Activated T-helper 2 cell treated with anti-CD3 and anti-CD28 coated beads, Interferon-gamma antibody, Interleukin-2, Interleukin-4, amounts not matched to agents 10 μg/mL and 5 μg/mL and 100 μg/mL, durations not matched to agents 14 hours and 24 hours and 36 hours (primary cell): Measurements from ENCODE around the gene CTSF. TPM values are rescaled to one million over a fixed set of nuclear protein-coding genes. Genes with fewer than 3 reads are reported as not detected.
"Not testable (repeated sequence)": the region's sequence is repeated elsewhere in the genome, so short reads cannot be mapped to it uniquely, and the experiment has no call there.

Source experiments
- DNase-seq: peaks from one replicate; pipeline ENCODE4 v3.0.0; 2021; ENCODE audit warnings: low spot score
- H3K27ac Mint-ChIP-seq: one replicate; pipeline ENCODE4 v1.8.0; 2021; ENCODE audit warnings: mixed read lengths
- H3K27me3 Mint-ChIP-seq: one replicate; pipeline ENCODE4 v1.8.0; 2021; ENCODE audit warnings: low read depth, mixed read lengths
- H3K36me3 Mint-ChIP-seq: one replicate; pipeline ENCODE4 v1.8.0; 2021; ENCODE audit warnings: low read depth, mixed read lengths
- H3K4me1 Mint-ChIP-seq: one replicate; pipeline ENCODE4 v1.8.0; 2021; ENCODE audit warnings: low read depth, mixed read lengths
- H3K4me3 Mint-ChIP-seq: one replicate; pipeline ENCODE4 v1.8.0; 2021; ENCODE audit warnings: low read depth, mild to moderate bottlenecking, moderate library complexity, mixed read lengths
- H3K9me3 Mint-ChIP-seq: one replicate; pipeline ENCODE4 v1.8.0; 2021; ENCODE audit warnings: mixed read lengths
- intact Hi-C: fragments of 100-400 bp; cut with micrococcal nuclease; formaldehyde crosslinking; loops from one replicate; pipeline ENCODE4 v1.15.1; 2023
- total RNA-seq: library from RNA; stranded (reverse); gene quantifications from 2 replicates; pipeline ENCODE4 v1.2.3, GENCODE V29; 2022

Gene CTSF
- 0.73 and 0.85 TPM in 2 replicates for total RNA-seq

- Mint-ChIP-seq H3K9me3 (no peaks in the 10 kb centered on the region), H3K4me3 (peak within 1 kb of the TSS; percentile 61), H3K4me1 (peaks cover 2% of the 10 kb centered on the region), H3K27me3 (peaks cover 23% of the 10 kb centered on the region), H3K27ac (no peak within 1 kb of the TSS), H3K36me3 (no peaks in the 10 kb centered on the region)
- intact Hi-C loops = loop anchor here (10.0 kb wide), 1 partner anchor 266 kb away; no protein-coding TSS in a partner anchor
- DNase-seq = peak; percentile 58
Measured at GRCh38 chr11:66568124-66568916, at the start of gene CTSF. Gene CTSF (minus strand): TSS chr11:66568606. CDS start chr11:66568486, 120 bp downstream.

GRCh38 chr11:66617155-66617834 lies 48.9 kb upstream of the CTSF start:
- intact Hi-C loops = loop anchor here (2.0 to 10.0 kb wide), 3 partner anchors 40 to 498 kb away; partner anchors contain the start of genes ACTN3, KDM2A and ZDHHC24
- H3K27me3 Mint-ChIP-seq = no peaks in the 10 kb centered on the region
- H3K4me1 Mint-ChIP-seq = peaks cover 26% of the 10 kb centered on the region
- H3K4me3 Mint-ChIP-seq = peak overlapping the region; percentile 93
- H3K27ac Mint-ChIP-seq = peak overlapping the region; percentile 97
- no peak for DNase-seq
- H3K9me3 Mint-ChIP-seq = no peaks in the 10 kb centered on the region
- H3K36me3 Mint-ChIP-seq = peaks cover 65% of the 10 kb centered on the region

GRCh38 chr11:66616379-66617154 lies 48.2 kb upstream of the CTSF start, which contains the start of gene RBM14:
Gene RBM14 (plus strand): TSS chr11:66616630. CDS start chr11:66616721, 91 bp downstream.
- Mint-ChIP-seq H3K36me3 (peaks cover 58% of the 10 kb centered on the region), H3K4me3 (peak within 1 kb of the TSS; percentile 93), H3K27ac (peak within 1 kb of the TSS; percentile 97), H3K27me3 (no peaks in the 10 kb centered on the region), H3K9me3 (no peaks in the 10 kb centered on the region), H3K4me1 (peaks cover 23% of the 10 kb centered on the region)
- intact Hi-C loops = loop anchor here (1.0 to 10.0 kb wide), 5 partner anchors 22 to 498 kb away; partner anchors contain the start of genes ACTN3, CCDC87, CCS and KDM2A
- DNase-seq = peak; percentile 98

GRCh38 chr11:66614073-66614472 lies 45.7 kb upstream of the CTSF start:
- Mint-ChIP-seq H3K4me3 (no peak overlapping the region), H3K27ac (no peak overlapping the region), H3K9me3 (no peaks in the 10 kb centered on the region), H3K36me3 (peaks cover 37% of the 10 kb centered on the region), H3K4me1 (peaks cover 30% of the 10 kb centered on the region), H3K27me3 (no peaks in the 10 kb centered on the region)
- no peak for DNase-seq
- intact Hi-C loops = loop anchor here (10.0 kb wide), 1 partner anchor 501 kb away; the partner anchor contains the start of gene KDM2A

- Mint-ChIP-seq H3K4me3 (no peak overlapping the region), H3K27ac (no peak overlapping the region), H3K9me3 (no peaks in the 10 kb centered on the region), H3K36me3 (peaks cover 23% of the 10 kb centered on the region), H3K4me1 (peaks cover 20% of the 10 kb centered on the region), H3K27me3 (no peaks in the 10 kb centered on the region)
- intact Hi-C loops = loop anchor here (10.0 kb wide), 1 partner anchor 502 kb away; the partner anchor contains the start of gene KDM2A
- DNase-seq = no peak
Measured at GRCh38 chr11:66612458-66612857, 44.1 kb upstream of the CTSF start.

- H3K27me3 Mint-ChIP-seq = no peaks in the 10 kb centered on the region
- intact Hi-C loops = loop anchor here (10.0 kb wide), 1 partner anchor 505 kb away; the partner anchor contains the start of gene KDM2A
- peak overlapping the region; percentile 77 for H3K27ac Mint-ChIP-seq
- H3K9me3 Mint-ChIP-seq = no peaks in the 10 kb centered on the region
- DNase-seq = no peak
- H3K36me3 Mint-ChIP-seq = peaks cover 9% of the 10 kb centered on the region
- no peak overlapping the region for H3K4me3 Mint-ChIP-seq
- peaks cover 15% of the 10 kb centered on the region for H3K4me1 Mint-ChIP-seq
Measured at GRCh38 chr11:66609721-66610617, 41.6 kb upstream of the CTSF start.

- intact Hi-C loops = no loop called here
- H3K9me3 Mint-ChIP-seq = no peaks in the 10 kb centered on the region
Measured at GRCh38 chr11:66607126-66607834, 38.9 kb upstream of the CTSF start.

GRCh38 chr11:66606608-66607007 lies 38.2 kb upstream of the CTSF start:
- H3K4me1 Mint-ChIP-seq = peaks cover 15% of the 10 kb centered on the region
- not testable (repeated sequence) for H3K27me3 Mint-ChIP-seq, DNase-seq

More at GRCh38 chr11:66607126-66607834, 38.9 kb upstream of the CTSF start:
- Mint-ChIP-seq H3K36me3 (peaks cover 11% of the 10 kb centered on the region), H3K4me3 (no peak overlapping the region), H3K27ac (no peak overlapping the region), H3K27me3 (no peaks in the 10 kb centered on the region), H3K4me1 (peaks cover 15% of the 10 kb centered on the region)
- DNase-seq = no peak

GRCh38 chr11:66604155-66604554 lies 35.7 kb upstream of the CTSF start:
- intact Hi-C loops = no loop called here
- Mint-ChIP-seq H3K27me3 (no peaks in the 10 kb centered on the region), H3K36me3 (peaks cover 24% of the 10 kb centered on the region), H3K4me1 (no peaks in the 10 kb centered on the region), H3K4me3 (no peak overlapping the region), H3K9me3 (no peaks in the 10 kb centered on the region), H3K27ac (no peak overlapping the region)
- DNase-seq = no peak

More at GRCh38 chr11:66606608-66607007, 38.2 kb upstream of the CTSF start:
- H3K9me3 Mint-ChIP-seq, H3K27ac Mint-ChIP-seq, H3K4me3 Mint-ChIP-seq, intact Hi-C loops: not testable (repeated sequence)
- peaks cover 13% of the 10 kb centered on the region for H3K36me3 Mint-ChIP-seq

- Mint-ChIP-seq H3K36me3 (peaks cover 30% of the 10 kb centered on the region), H3K27me3 (no peaks in the 10 kb centered on the region), H3K9me3 (no peaks in the 10 kb centered on the region), H3K27ac (no peak overlapping the region), H3K4me1 (no peaks in the 10 kb centered on the region), H3K4me3 (no peak overlapping the region)
- intact Hi-C loops = no loop called here
- no peak for DNase-seq
Measured at GRCh38 chr11:66603072-66603471, 34.7 kb upstream of the CTSF start.

- Mint-ChIP-seq H3K27ac (no peak overlapping the region), H3K9me3 (no peaks in the 10 kb centered on the region), H3K27me3 (no peaks in the 10 kb centered on the region), H3K4me3 (no peak overlapping the region), H3K4me1 (no peaks in the 10 kb centered on the region), H3K36me3 (peaks cover 27% of the 10 kb centered on the region)
- intact Hi-C loops = no loop called here
- no peak for DNase-seq
Measured at GRCh38 chr11:66600631-66601233, 32.3 kb upstream of the CTSF start.
